NCI-H2196 treated with DMSO at 0.1 percent for 48 hours (cell line): ENCODE data around the gene FBXW8.

Source experiments
- DNase-seq: peaks from one replicate; lab custom pipeline; 2025; ENCODE audit not compliant: unreplicated experiment; lab: John Stamatoyannopoulos, UW

The FBXW8 gene

DNA sequence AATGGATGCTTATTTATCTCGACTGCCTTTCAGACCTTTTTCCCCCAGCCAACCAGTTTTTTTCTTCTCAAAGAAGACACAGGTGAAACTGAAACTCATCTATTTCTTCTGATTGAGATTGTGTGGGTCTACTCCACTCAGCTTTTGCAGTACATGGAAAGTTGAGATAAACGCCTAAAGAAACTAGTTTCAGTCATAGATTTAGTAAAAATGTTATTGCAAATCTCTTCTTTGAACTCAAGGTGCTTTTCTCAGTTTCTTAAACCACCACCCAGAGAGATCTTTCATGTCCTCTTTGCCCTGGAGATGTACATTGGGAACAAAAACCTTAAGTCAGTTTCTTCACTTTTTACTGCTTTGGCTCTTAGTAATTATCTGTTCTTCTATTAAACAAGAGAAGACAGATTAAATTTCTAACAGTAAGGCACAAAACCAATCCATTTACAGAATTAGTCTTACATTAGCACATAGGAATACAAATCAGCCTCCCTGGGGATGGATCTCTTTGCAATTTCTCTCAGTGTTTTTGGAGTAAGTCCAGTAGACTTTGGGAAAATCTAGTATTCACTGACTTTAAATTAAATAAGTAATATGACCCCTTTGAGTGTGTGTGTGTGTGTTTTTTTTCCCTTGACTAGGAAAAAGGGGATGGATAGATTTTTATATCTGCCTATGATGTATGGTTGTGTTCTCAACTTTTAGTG is 11.6 kb downstream of the FBXW8 start:
- DNase-seq = no peak

DNA sequence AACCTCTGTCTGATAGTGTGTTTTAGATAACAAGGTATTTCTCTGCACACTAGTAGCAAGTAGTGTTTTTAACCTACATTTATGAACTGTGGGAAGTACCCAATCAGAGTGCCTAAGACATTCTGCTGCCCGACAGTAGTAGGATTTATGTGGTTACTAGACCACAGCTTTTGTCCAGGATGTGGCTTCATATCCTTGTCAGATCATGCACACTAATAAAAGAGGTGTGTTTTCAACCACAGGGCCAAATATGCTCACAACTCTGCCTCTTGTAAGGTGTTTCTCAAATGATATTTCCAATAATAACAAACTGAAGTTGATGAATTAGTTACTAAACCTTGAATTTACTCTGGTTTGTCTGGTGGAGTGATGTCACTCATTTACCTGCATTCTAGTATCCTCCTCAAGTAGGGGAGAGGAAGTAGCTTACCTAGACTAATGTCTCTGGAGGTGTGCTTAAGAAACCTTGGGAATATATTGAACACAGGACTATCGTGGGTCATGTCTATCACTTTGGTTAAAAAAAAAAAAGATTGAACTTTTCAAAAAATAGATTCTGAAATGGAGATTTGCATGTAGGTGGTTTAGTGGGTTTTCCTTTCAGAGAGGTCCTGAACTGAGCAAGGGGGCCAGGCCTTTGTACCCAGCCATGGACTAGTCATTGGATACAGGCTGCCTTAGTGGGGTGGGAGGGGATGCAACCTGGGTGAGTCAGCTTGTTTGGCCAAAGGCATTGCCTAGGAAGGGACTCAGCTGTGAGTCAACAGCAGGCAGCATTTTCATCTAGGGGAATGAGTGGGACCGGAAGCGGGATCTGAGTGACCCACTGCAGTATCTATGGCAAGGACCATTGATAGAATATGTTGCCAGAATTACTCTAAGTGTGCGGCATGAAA is 14.1 kb downstream of the FBXW8 start:
- DNase-seq = no peak

DNA sequence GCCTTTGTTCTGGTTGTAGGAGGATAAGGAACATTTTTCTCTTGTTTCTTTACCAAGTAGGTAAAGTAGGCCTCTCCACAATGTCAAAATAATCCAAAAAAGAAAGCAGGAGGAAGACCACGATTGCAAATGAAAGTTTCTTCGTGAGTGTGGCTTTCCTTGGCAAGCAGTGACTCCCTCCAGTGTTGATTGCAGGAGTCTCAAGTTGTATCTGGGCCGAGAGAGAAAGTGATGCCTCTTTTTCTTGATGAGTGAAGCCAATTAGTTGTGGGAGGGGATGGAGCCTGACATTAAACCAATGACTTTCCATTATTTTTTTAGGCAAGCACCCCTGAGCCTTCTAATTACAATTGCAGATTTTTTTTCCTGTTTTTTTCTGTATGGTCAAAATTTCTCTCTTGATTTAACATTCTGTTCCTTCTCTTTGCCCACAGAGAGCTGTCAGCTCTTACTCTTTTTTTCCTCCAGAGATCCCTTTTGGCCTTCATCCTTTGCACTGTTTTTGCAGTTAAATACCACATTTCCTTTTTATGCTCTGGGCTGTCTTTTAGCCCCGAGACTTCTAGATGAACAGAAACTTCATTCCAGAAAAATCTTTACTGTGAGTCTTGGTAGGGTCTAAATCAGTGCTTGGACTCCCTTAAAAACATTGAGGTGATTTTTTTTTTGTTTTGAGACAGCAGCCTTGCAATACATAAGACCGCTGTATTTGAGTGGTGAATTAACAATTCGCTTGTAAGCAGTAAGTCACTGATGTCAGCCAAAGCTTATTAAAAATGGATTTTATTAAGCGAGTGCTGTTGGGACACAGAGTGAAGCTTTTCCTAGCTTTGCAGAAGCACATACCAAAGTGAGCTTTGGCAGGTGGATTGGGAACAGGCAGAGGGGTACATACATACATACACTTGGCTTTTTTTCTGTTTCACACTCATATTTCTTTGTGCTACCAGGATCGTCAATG is 15.8 kb downstream of the FBXW8 start:
- DNase-seq = no peak

DNA sequence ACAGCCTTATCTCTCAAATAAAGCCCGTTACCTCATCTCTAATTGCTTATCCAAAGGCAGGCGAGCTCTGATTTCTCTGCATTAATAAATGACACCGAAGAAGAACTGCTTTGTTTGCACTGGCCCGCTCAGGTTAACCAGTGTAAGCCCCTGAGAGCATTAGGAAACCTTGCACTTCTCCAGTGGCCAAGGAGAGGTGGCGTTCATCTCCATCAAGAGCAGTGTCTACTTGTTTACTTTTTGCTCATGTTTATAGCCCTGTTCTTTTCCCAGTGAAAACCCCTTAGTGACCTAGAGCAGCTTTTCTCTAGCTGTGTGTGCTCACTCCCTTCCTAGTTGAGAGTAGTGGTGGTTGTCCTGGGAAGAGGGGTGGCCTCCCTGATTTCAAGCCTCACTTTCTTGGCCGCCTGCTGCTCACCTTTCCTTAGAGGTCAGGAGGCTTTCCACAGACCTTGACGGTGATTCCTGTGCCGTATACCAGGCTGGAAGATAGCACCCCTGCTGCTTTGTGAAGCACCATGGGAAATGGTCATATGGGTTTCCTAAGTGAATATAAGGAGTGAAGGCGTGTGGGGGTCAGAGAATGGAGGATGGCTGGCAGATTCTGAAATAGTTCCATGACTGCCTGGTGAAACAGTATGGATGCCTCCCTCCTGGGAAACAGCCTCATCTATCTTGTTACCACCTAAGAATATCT is 16.6 kb downstream of the FBXW8 start:
- DNase-seq = no peak

DNA sequence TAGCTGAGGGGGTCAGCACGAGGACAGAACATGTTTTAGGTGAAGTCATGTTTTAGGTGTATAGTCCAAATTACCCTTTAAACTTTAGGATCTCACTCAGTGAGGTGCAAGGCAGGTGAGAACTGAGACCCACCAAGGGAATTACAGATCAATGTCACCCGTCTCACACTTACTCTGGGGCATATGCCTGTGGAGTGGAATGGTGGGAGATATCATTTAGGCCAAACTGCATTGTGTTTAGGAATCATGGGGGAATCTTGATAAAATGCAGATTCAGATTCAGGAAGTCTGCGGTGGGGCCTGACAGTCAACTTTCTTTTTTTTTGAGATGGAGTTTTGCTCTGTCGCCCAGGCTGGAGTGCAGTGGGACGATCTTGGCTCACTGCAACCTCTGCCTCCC is 17.8 kb downstream of the FBXW8 start:
- DNase-seq = no peak

DNA sequence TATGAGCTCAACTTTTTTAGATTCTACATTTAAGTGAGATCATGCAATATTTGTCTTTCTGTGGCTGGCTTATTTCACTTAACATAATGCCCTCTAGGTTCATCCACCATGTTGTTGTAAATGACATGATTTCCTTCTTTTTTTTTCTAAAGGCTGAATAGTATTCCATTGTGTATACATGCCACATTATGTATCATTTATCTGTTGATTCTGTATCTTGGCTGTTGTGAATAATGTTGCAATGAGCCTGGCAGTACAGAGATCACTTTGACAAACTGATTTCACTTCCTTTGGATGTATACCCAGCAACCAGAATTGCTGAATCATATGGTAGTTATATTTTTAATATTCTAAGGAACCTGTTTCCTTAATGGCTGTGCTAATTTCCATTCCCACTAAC is 19.1 kb downstream of the FBXW8 start:
- no peak for DNase-seq

DNA sequence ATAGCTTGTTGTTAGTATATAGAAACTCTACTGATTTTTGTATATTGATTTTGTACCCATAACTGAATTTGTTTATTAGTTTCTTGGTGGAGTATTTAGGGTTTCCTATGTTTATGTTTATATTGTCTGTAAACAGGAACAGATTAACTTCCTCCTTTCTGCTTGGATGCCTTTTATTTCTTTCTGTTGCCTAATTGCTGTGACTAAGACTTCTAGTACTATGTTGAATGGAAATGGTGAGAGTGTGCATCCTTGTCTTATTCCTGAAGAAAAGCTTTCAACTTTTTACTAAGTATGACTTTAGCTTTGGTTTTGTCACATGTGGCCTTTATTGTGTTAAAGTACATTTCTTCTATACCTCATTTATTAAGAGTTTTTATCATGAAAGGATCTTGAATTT is 20.9 kb downstream of the FBXW8 start:
- DNase-seq = no peak

DNA sequence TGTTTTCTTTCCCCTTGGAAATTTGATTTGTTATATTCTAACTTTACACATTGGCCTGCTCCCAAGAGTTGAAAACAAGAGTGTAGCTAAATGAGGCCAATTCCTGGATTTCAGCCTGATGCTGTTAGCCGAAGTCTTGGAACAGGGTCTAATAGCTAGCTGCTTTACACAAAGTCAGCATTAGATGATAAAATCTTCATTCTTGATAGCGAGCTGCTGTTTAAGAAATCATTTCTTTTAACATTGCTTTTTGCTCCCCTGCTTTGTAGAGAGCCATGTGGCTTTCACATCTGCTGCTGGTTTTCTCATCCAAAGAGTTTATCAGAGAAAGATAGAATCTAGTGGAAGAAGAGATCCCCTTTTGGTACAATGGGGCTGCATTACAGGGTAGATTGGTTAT is 22.3 kb downstream of the FBXW8 start:
- DNase-seq = no peak

DNA sequence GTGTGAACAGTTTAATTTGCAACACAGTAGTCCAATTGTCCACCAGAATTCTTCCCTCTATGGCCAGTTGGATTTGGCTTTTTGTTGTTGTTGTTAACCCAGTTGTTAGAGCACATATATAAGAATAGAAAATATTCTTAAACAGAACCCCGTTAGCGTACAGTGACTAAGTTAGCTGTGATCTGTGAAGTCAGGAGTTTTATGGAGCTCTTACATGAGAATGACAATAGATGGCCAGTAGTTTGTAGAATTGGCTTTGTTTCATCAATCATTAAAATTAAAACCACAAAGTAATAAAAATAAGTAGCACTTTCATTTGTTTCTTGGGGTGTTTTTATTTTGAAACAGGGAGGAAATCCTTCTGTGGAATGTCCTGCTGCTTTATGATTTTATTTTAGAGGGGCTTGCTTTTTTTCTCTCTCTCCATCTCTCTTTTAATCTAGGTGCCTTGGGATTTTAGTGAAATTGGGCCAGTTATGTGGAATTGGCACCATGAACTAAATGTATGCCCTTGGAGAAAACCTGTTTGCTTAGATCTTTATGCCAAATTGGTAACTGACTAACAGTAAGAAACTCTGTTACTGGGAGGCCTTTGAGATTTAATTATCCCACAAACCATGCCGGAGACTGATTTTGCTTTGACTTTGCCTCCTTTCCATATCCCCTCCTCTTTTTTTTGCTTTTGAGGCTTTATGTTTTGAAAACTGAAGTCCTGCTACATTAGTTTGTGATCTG is 22.9 kb downstream of the FBXW8 start:
- no peak for DNase-seq

DNA sequence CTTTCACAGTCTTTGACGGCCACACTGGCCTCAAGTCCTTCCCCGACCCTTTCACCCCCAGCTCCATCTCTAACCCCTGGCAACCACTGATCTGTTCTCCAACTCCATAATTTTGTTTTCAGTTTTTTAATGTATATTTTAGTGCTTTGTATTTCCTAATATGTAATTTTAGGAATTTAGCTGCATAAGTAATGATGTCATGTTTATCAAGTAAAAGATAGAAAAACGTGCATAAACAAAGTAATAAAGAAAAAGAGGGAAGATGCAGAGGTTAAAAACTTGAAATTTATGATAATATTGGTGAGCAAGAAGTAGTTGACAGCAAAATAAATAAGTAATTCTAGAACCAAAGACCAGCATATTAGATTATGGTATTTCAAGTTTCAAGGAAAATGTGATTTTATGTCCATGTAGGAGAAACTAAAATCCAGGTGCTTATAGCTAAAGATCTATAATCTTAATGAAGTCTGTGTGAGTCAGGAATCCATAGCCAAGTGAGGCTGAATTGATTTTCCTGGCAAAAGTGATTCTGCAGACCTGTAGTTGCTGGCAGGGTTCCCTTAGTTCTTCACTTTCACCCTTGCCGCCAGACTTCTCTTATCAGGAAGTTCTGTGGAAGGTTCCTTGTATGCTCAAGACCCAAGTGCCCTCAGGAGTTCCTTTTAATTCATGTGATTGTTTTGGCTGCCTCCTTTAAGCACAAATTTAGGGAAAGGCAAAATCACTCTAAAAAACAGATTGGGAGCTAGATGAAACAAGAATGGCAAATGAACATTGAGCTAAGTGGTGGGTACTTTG is 24.4 kb downstream of the FBXW8 start:
- DNase-seq = no peak

DNA sequence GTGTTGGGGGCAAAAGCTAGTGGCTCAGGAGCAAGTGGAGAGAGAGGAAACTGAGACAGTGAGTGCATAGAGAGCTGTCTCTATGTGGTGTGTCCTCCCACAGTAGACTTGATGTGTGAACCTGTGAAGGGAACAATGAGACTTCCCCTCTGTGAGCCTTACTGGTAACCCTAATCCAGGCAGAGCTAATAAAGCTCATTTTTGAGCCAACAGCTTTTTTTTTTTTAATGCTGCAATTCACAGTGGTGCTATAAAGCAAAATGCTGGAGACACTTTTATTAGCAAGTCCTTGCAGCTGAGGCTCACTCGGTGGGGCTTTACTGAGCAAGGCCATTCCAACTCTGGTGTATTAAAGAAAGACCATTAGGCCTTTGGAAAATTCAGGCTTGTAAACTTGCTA is 26.9 kb downstream of the FBXW8 start:
- DNase-seq = no peak

DNA sequence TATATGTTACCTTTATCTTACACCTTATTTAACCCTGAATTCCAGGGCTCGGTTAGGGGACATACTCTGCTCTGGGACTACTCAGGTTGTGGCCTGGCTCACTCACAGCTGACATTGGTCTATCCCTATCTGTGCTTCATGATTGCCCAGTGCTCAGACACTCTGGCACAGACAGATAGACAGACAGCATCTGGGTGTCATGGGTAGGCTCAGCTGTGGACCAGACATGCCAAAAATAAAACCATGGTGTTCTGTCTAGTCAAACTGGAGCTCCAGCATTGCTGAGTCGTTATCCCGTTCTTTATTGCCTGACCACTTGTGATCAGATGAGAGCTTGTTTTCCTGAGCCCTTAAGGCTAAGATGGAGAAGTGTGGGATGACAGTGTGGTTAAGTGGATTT is 29.0 kb downstream of the FBXW8 start:
- no peak for DNase-seq

DNA sequence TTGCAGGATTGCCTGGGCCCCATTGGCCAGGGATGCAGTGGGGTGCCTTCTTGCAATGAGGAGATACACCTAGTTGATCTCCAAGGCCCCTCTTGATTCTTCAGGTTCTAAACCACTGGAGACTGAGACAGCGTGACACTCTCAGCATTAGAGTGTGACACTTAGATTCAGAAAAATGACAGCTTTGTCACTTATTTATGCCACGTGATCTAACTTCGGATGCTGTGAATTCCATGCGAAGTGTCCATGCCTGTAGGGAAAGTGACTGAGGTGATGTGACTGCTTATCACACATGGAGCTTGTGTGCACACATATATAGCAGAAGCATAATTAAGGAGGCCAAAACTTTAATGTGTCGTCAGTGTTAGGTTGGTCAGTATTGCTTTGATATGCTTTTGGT is 30.4 kb downstream of the FBXW8 start:
- no peak for DNase-seq

DNA sequence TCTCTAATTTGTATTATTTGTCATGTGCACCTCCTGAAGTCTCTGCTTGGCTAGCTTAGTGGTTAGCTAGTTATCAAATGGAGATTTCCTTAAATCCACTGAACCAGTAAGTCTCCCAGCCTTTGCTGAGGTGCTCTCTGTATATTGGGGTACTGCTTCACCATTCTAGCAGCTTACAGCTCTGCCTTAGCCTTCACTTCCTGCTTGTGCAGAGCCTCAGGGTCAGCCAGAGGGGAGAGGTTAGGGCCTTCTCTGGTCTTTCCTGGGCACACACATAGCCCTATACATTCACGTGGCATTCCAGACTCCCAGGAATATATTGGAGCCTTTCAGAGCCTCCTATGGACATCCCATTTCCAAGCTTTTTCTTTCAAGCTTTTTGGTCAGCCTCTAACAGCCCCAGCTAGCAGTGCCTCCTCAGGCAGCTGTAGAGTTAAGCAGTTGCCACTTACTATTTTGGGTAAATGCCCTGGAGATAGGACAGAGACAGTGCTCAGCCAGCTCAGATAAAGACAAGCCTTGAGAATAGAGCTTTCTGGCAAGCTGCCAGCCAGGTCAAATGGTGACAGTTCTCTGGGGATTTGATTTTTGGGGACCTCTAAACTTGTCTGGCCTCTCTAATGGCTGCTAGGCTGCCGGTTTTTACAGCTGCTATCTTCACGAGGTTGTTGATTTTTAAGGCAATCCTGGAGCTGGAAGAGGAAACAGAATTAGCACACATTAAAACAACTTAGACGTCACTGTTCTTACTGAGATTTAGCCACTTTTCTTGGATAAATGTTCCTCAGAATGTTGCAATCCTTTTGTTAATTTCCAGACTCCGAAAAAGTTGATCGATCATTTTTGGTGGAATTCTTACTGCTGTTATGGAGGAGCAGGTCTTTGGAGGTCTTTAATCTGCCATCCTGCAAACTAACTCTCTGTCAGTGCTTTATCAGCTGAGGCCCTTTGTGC is 32.9 kb downstream of the FBXW8 start:
- DNase-seq = no peak

DNA sequence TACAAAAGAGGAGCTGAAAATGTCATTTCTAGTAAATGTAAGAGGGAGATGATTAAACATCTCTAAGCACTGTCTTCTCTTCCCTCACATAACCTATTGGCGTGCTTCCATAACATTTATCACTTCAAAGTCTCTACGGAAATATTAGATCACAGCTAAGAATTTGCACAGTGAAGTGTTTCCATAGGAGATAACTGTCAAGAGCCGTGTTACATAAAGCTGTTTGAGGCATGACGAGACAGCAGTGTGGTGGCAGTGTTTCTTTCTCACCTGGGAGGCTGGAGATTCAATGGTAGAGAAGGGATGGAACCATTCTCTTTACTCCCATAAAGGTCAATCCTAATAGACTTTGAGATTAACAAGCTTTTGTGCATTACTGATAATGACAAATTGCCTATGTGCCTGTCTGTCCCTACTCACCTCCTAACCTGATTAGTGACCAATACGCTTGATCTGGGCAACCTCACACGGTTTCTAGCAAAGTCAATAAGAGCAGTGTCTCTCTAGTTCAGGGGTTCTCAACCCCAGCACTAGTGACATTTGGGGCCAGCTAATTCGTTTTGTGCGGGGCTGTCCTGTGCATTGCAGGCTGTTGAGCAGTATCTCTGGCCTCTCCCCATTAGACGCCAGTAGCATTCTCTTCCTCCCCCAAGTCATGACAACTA is 35.3 kb downstream of the FBXW8 start:
- DNase-seq = no peak

DNA sequence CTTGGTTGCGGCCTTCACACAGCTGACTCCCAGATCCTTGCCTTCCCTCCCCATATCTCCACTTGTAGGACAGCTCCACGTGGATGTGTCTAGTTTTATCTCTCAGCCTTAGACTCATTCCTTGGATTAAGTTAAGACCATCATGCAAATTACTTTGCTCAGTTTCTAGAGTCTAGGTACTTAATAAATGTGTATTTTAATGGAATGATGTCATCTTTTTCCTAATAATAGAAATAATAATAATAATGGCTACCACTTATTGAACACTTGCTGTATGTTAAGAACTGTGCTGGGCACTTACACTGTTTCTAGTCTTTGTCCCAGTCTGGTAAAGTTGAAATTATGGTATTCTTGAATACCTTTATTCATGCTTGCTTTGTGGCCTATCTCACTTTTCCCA is 37.5 kb downstream of the FBXW8 start:
- DNase-seq = no peak

DNA sequence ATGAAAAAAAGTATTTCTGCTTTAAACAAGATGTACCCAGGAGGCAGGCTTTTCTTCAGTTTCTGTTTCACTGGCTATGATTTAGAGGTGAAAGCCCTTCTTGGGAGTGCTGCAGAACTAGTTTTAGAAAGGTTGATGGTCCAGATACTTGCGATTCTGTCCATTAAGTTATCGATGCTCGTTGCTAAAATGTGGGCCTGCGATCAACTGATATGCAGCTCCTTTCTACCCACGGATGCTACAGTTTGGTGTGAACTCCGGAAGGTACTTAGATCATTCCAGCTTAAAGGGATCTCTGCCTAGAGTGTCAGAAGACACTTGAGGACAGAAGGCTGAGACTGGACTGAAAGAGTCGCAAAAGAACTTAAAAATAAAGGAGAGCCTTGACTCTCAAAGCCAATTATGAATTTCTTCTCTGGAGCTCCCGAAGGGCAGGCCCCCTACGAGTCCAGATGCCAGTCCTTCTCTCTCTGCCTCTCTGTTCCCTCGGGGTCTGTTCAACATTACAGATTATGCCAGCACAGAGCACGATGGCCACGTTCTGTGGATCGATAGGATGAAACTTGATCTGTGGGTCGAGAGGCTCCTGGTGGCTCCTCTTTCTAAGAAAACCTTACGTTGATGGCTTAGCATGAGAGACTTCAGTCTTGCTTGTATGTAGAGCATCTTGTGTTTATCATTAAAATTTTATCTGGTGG is 40.0 kb downstream of the FBXW8 start:
- no peak for DNase-seq
